Colonic mucosa (tissue), 4 donors: ENCODE data around the gene ACVR2A. TPM values are rescaled to one million over a fixed set of nuclear protein-coding genes. Genes with fewer than 3 reads are reported as not detected.

Source experiments
- DNase-seq: peaks from one replicate; pipeline ENCODE4 v3.0.0-alpha.2; 2020
- H3K27ac ChIP-seq: fragments of 200-600 bp; one replicate; pipeline ENCODE4 v1.8.0; 2021
- H3K27me3 ChIP-seq: fragments of 200-600 bp; one replicate; pipeline ENCODE4 v1.8.0; 2021
- H3K36me3 ChIP-seq: fragments of 200-600 bp; one replicate; pipeline ENCODE4 v1.8.0; 2021
- H3K4me1 ChIP-seq: fragments of 200-600 bp; one replicate; pipeline ENCODE4 v1.8.0; 2021; ENCODE audit warnings: mild to moderate bottlenecking
- H3K4me3 ChIP-seq: fragments of 200-600 bp; one replicate; pipeline ENCODE4 v1.8.0; 2021
- H3K9ac ChIP-seq, 2 donors: one replicate each; pipeline ENCODE4 v1.7.0; 2013; ENCODE audit warnings: control low read depth in 2 of 2, low read depth in 2 of 2, low read length in 2 of 2
- H3K9me3 ChIP-seq: fragments of 200-600 bp; one replicate; pipeline ENCODE4 v1.8.0; 2021
- intact Hi-C: fragments of 100-400 bp; cut with DNase I; formaldehyde crosslinking; loops from one replicate; pipeline ENCODE4 v1.14.1; 2022
- total RNA-seq, 2 donors: library from RNA; stranded (reverse); fragmentation: NEBNext Ultra II Directional in 1 of 2; extraction: Animal tissue kit (Norgen Biotek cat#: 25700) in 1 of 2; gene quantifications; one replicate each; pipeline ENCODE4 v1.2.1, GENCODE V29; 2021
- TF ChIP-seq, protein P1 (sequence below): fragments of 200-600 bp; IDR thresholded peaks from one replicate; pipeline ENCODE4 v1.8.0; 2022; ENCODE audit warnings: antibody characterized with exemption, mild to moderate bottlenecking
- donor health status: healthy.
- donor health status: DM: no; HTN: no; CAD: no.
- donor health status: DM: no; HTN: no; CAD: no.

Gene ACVR2A
- total RNA-seq, 2 donors from 2014 or later = 15.4 to 20.4 TPM

DNA sequence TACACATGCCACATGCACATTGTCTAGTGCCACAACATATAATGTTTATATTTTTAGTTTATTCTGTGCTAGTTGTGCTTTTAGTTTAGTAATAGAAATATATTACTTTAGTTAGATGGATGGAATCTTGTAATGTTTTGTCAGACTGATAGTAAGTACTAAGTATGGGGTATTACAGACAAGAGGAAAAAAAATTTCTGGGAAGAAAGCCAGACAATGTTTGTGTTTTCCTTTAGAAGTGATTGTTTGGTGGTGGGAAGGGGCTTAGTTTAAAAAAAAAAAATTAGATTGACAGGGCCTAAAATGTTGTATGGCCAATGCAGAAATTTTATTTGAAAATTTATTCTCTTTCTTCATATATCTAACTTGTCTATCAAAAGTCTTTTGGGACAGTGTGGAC, 37.8 kb downstream of the ACVR2A start:
- intact Hi-C loops = no loop called here
- Histone ChIP-seq H3K36me3 (no peaks in the 10 kb centered on the region), H3K9ac (no peak overlapping the region), H3K27ac (no peak overlapping the region), H3K27me3 (no peaks in the 10 kb centered on the region), H3K4me1 (peaks cover 6% of the 10 kb centered on the region), H3K4me3 (no peak overlapping the region), H3K9me3 (no peaks in the 10 kb centered on the region)
- TF ChIP-seq, protein P1, sequence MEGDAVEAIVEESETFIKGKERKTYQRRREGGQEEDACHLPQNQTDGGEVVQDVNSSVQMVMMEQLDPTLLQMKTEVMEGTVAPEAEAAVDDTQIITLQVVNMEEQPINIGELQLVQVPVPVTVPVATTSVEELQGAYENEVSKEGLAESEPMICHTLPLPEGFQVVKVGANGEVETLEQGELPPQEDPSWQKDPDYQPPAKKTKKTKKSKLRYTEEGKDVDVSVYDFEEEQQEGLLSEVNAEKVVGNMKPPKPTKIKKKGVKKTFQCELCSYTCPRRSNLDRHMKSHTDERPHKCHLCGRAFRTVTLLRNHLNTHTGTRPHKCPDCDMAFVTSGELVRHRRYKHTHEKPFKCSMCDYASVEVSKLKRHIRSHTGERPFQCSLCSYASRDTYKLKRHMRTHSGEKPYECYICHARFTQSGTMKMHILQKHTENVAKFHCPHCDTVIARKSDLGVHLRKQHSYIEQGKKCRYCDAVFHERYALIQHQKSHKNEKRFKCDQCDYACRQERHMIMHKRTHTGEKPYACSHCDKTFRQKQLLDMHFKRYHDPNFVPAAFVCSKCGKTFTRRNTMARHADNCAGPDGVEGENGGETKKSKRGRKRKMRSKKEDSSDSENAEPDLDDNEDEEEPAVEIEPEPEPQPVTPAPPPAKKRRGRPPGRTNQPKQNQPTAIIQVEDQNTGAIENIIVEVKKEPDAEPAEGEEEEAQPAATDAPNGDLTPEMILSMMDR = no peak
- no peak for DNase-seq

DNA sequence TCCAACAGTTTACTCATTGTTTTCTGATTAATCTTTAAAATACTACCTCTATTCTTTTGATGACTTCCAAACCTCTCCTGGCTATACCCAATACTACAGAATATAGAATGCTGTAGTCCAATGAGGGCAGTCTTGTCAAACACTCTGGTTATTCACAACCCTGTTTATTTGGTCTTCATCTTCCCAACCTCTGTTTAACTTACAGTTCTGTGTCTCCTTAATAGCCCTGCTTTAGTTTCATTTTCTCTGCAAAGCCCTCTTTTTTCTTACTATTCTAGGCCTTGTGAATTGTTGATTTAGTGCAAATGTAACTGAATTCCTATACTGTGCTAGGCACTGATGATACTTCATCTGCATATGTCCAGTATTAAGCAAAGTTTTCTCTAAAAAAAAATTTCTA, 40.0 kb downstream of the ACVR2A start:
- no peak for DNase-seq
- Histone ChIP-seq H3K9ac (no peak overlapping the region), H3K27me3 (no peaks in the 10 kb centered on the region), H3K36me3 (no peaks in the 10 kb centered on the region), H3K4me3 (no peak overlapping the region), H3K27ac (no peak overlapping the region), H3K9me3 (no peaks in the 10 kb centered on the region), H3K4me1 (peaks cover 6% of the 10 kb centered on the region)
- TF ChIP-seq, protein P1 = no peak
- intact Hi-C loops = no loop called here

DNA sequence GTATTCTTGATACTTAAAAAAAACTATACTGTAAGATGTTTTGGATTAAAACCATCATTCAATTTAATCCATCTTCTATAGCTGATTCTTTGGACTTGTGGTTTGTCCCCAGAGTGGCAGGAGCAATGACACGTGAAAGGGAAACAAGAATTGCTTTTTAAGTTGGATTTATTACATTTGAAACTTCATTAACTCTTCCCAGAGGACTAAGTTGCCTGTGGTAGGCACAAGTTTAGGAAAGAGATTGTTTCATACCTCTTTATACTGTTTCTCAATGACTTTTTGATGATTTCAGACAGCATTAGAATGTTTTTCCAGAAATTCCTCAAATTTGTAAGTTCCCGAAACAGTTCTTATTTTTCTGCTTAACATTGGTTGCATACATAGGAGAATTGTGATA, 41.3 kb downstream of the ACVR2A start:
- H3K27me3 ChIP-seq = no peaks in the 10 kb centered on the region
- no peaks in the 10 kb centered on the region for H3K36me3 ChIP-seq
- H3K4me1 ChIP-seq = no peaks in the 10 kb centered on the region
- DNase-seq = no peak
- H3K9me3 ChIP-seq = no peaks in the 10 kb centered on the region
- TF ChIP-seq, protein P1 = no peak
- H3K9ac ChIP-seq = no peak overlapping the region
- H3K4me3 ChIP-seq = no peak overlapping the region
- intact Hi-C loops = no loop called here
- H3K27ac ChIP-seq = no peak overlapping the region

DNA sequence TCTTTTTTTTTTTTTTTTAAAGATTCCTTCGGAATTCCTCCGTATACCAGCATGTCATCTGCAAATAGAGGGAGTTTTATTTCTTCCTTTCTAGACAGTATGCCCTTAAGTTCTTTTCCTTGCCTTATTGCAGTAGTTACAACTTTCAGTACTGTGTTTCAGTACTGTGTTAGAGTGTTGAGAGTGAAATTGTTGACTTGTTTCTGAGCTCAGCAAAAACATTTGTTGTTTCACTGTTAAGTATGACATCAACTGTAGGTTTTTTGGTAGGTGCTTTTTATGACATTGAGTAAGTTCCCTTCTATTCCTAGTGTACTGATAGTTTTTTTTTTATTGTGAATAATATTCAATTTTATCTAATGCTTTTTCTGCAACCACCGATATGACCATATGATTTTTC, 43.9 kb downstream of the ACVR2A start:
- TF ChIP-seq, protein P1 = no peak
- no peaks in the 10 kb centered on the region for H3K4me1 ChIP-seq
- intact Hi-C loops = no loop called here
- no peaks in the 10 kb centered on the region for H3K36me3 ChIP-seq
- no peaks in the 10 kb centered on the region for H3K9me3 ChIP-seq
- no peak overlapping the region for H3K27ac ChIP-seq
- no peaks in the 10 kb centered on the region for H3K27me3 ChIP-seq
- no peak overlapping the region for H3K9ac ChIP-seq
- no peak overlapping the region for H3K4me3 ChIP-seq
- DNase-seq = no peak

DNA sequence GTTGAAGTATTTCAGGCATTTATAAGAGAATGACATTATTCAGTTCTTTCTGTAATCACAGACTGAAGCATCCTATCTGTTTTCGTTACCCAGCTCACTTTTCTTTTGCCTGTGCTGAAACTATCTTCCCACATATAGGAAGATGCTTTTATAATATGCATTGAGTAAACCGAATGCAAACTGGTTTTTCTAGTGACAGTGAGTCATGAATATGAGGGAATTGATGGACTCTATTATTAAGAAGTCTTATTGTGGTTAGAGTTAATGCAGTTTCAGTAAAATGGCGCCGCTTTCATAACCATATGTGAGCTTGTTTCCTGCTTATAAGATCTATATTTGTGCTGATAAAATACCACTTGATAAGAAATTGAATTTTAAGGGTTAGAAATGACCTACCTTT, 59.2 kb downstream of the ACVR2A start:
- intact Hi-C loops = no loop called here
- Histone ChIP-seq H3K4me3 (no peak overlapping the region), H3K27ac (no peak overlapping the region), H3K9me3 (no peaks in the 10 kb centered on the region), H3K9ac (no peak overlapping the region), H3K27me3 (no peaks in the 10 kb centered on the region), H3K36me3 (no peaks in the 10 kb centered on the region), H3K4me1 (no peaks in the 10 kb centered on the region)
- TF ChIP-seq, protein P1 = no peak
- no peak for DNase-seq

DNA sequence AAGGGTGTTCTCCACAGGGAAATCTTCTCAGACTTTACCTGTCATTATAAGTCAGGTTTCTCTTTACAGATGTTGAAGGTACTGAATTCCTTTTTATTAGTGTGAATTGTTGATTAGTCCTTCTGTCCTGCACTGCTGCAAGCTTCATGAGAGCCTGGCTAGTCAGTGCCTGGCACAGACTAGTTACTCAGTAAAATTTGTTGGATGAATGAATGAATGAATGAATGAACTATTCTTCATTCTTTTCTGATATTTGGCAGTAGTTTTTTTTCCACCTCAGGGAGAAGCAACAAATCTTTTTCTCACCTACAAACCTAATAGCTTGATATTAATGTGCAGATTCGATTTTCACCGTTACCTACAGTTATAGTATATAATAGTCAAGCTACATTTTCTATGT, 64.3 kb downstream of the ACVR2A start:
- no peaks in the 10 kb centered on the region for H3K36me3 ChIP-seq
- H3K4me1 ChIP-seq = no peaks in the 10 kb centered on the region
- TF ChIP-seq, protein P1 = no peak
- no peak overlapping the region for H3K4me3 ChIP-seq
- DNase-seq = no peak
- no peaks in the 10 kb centered on the region for H3K27me3 ChIP-seq
- no peak overlapping the region for H3K9ac ChIP-seq
- no peaks in the 10 kb centered on the region for H3K9me3 ChIP-seq
- intact Hi-C loops = no loop called here
- H3K27ac ChIP-seq = no peak overlapping the region
